Activated T-helper 1 cell treated with Interleukin-2 at 50 U/mL for 16 hours (primary cell): Measurements from ENCODE around the gene TMC8.

Experiments
- DNase-seq: peaks from one replicate; pipeline ENCODE4 v3.0.0-alpha.2; 2020; ENCODE audit warnings: low read depth

Gene TMC8

GRCh38 chr17:78124081-78124835 is 6.3 kb upstream of the TMC8 start:
- no peak for DNase-seq

- DNase-seq = no peak
These were observed 5.8 kb upstream of the TMC8 start for GRCh38 chr17:78124836-78125137.

- no peak for DNase-seq
These were observed 5.2 kb upstream of the TMC8 start for GRCh38 chr17:78125138-78125913.

- DNase-seq = no peak
These were observed 4.3 kb upstream of the TMC8 start for GRCh38 chr17:78125976-78126894.

GRCh38 chr17:78126895-78127238 is 3.7 kb upstream of the TMC8 start:
- no peak for DNase-seq

GRCh38 chr17:78127239-78127887 is 3.2 kb upstream of the TMC8 start:
- DNase-seq = peak; percentile 61

- no peak for DNase-seq
These were observed 2.6 kb upstream of the TMC8 start for GRCh38 chr17:78127888-78128550.

GRCh38 chr17:78128551-78129350 is 1.8 kb upstream of the TMC8 start, which contains the start of gene TMC6:
Gene TMC6, minus strand, starts transcription at chr17:78128755. Its CDS starts 1,923 bp downstream, at chr17:78126832.
- peak; percentile 64 for DNase-seq

- no peak for DNase-seq
These were observed 1.1 kb upstream of the TMC8 start for GRCh38 chr17:78129351-78130089.

GRCh38 chr17:78130090-78130436 is 508 bp upstream of the TMC8 start:
- no peak for DNase-seq

GRCh38 chr17:78131172-78132083 is 857 bp downstream of the TMC8 start:
- no peak for DNase-seq

- peak; percentile 58 for DNase-seq
These were observed 1.6 kb downstream of the TMC8 start for GRCh38 chr17:78132084-78132676.

- no peak for DNase-seq
These were observed 2.2 kb downstream of the TMC8 start for GRCh38 chr17:78132767-78133178.

GRCh38 chr17:78133179-78133951 is 2.8 kb downstream of the TMC8 start:
- no peak for DNase-seq

- DNase-seq = peak; percentile 68
These were observed 3.7 kb downstream of the TMC8 start for GRCh38 chr17:78133971-78134898.

- no peak for DNase-seq
These were observed 4.4 kb downstream of the TMC8 start for GRCh38 chr17:78134899-78135385.
